Trophoblast cell (in vitro differentiated cells and primary cell): ENCODE results near the gene EFCAB7.

Experiments used
- DNase-seq, 2 donors: peaks; one replicate each; pipeline ENCODE4 v3.0.0-alpha.2; 2016
- H2AFZ ChIP-seq: 2 replicates; pipeline ENCODE4 v1.6.1; 2013; ENCODE audit warnings: low read length, moderate library complexity, mild to moderate bottlenecking; ENCODE audit not compliant: insufficient read depth, poor library complexity
- H2AK5ac ChIP-seq: 2 replicates; pipeline ENCODE4 v1.6.1; 2013; ENCODE audit warnings: mild to moderate bottlenecking, low read length
- H2BK120ac ChIP-seq: 2 replicates; pipeline ENCODE4 v1.6.1; 2013; ENCODE audit warnings: low read length, mild to moderate bottlenecking, moderate library complexity; ENCODE audit not compliant: insufficient read depth, poor library complexity
- H2BK12ac ChIP-seq: 2 replicates; pipeline ENCODE4 v1.6.1; 2013; ENCODE audit warnings: mild to moderate bottlenecking, low read length, moderate library complexity
- H2BK5ac ChIP-seq: 2 replicates; pipeline ENCODE4 v1.6.1; 2013; ENCODE audit warnings: low read length, low read depth, moderate library complexity, mild to moderate bottlenecking; ENCODE audit not compliant: poor library complexity
- H3K14ac ChIP-seq: 2 replicates; pipeline ENCODE4 v1.6.1; 2013; ENCODE audit warnings: mild to moderate bottlenecking, low read length
- H3K18ac ChIP-seq: 2 replicates; pipeline ENCODE4 v1.6.1; 2013; ENCODE audit warnings: mild to moderate bottlenecking, low read length
- H3K23ac ChIP-seq: 2 replicates; pipeline ENCODE4 v1.6.1; 2013; ENCODE audit warnings: low read length
- H3K27ac ChIP-seq: 2 replicates; pipeline ENCODE4 v1.5.1; 2013; ENCODE audit warnings: low read depth, mild to moderate bottlenecking, inconsistent platforms, low read length, moderate library complexity
- H3K27me3 ChIP-seq: 2 replicates; pipeline ENCODE4 v1.6.1; 2013; ENCODE audit warnings: inconsistent platforms, mild to moderate bottlenecking, low read length, moderate library complexity; ENCODE audit not compliant: insufficient read depth
- H3K36me3 ChIP-seq, 2 experiments: 1 replicate in 1 of 2; 2 replicates in 1 of 2; pipeline ENCODE4 v1.6.1; 2013; ENCODE audit warnings: low read length in 2 of 2, mild to moderate bottlenecking in 2 of 2, moderate library complexity in 1 of 2; ENCODE audit not compliant: insufficient read depth in 2 of 2, control insufficient read depth in 1 of 2
- H3K4ac ChIP-seq: 2 replicates; pipeline ENCODE4 v1.6.1; 2013; ENCODE audit warnings: low read depth, mild to moderate bottlenecking, low read length, moderate library complexity
- H3K4me1 ChIP-seq, 2 experiments: 1 replicate in 1 of 2; 2 replicates in 1 of 2; pipeline ENCODE4 v1.6.1; 2013; ENCODE audit warnings: low read length in 2 of 2, mild to moderate bottlenecking in 2 of 2, moderate library complexity in 1 of 2; ENCODE audit not compliant: insufficient read depth in 2 of 2, control insufficient read depth in 1 of 2
- H3K4me2 ChIP-seq: 2 replicates; pipeline ENCODE4 v1.6.1; 2013; ENCODE audit warnings: inconsistent platforms, mild to moderate bottlenecking, low read length, moderate library complexity
- H3K4me3 ChIP-seq: 2 replicates; pipeline ENCODE4 v1.5.1; 2013; ENCODE audit warnings: mild to moderate bottlenecking, low read depth, low read length, inconsistent platforms
- H3K79me1 ChIP-seq: one replicate; pipeline ENCODE4 v1.6.1; 2013; ENCODE audit warnings: low read length
- H3K79me2 ChIP-seq: 2 replicates; pipeline ENCODE4 v1.6.1; 2013; ENCODE audit warnings: low read length, mild to moderate bottlenecking; ENCODE audit not compliant: control insufficient read depth, insufficient read depth, poor library complexity
- H3K9ac ChIP-seq: 2 replicates; pipeline ENCODE4 v1.6.1; 2013; ENCODE audit warnings: mild to moderate bottlenecking, low read length
- H3K9me3 ChIP-seq: 2 replicates; pipeline ENCODE4 v1.6.1; 2013; ENCODE audit warnings: low read depth, mild to moderate bottlenecking, control low read depth, inconsistent platforms, low read length; ENCODE audit not compliant: insufficient read depth
- H4K12ac ChIP-seq: 2 replicates; pipeline ENCODE4 v1.6.1; 2013; ENCODE audit warnings: low read depth, mild to moderate bottlenecking, low read length, moderate library complexity
- H4K8ac ChIP-seq: 2 replicates; pipeline ENCODE4 v1.6.1; 2013; ENCODE audit warnings: low read depth, mild to moderate bottlenecking, low read length, moderate library complexity
- H4K91ac ChIP-seq: one replicate; pipeline ENCODE4 v1.6.1; 2013; ENCODE audit warnings: low read depth, mild to moderate bottlenecking, low read length, moderate library complexity
- WGBS: extraction: QIAGEN DNeasy Blood & Tissue Kit; methylation state at CpG from one replicate; pipeline ENCODE4 v1.1.7; 2013; ENCODE audit warnings: missing lambda C conversion rate; ENCODE audit not compliant: insufficient read length, insufficient coverage; ENCODE audit errors: extremely low coverage; 5-methylcytosine and 5-hydroxymethylcytosine counted together

EFCAB7 gene

DNA sequence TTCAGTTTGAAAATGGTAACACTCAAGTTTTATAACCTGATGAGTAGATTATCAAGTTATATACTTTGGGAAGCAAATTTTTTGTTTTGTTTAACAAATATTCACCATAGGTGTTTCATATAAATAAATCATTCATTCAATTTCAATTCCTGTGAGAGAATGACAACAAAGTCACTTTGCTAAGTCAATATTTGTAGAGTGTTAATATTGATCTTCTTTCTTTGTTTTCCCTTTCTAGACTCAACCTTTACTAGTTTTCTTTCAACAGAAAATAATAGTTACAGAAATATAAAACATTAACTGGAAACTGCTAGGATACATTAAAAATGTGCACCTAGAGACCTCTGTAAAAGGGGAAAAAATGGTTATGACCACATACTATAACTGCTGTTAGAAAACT lies 11.1 kb downstream of the EFCAB7 start:
- H3K9me3 ChIP-seq: no peaks in the 10 kb centered on the region
- no peak overlapping the region for H3K18ac ChIP-seq
- H3K14ac ChIP-seq: no peak overlapping the region
- no peak overlapping the region for H3K4me2 ChIP-seq
- no peak for DNase-seq
- no peaks in the 10 kb centered on the region for H3K27me3 ChIP-seq
- no peaks in the 10 kb centered on the region for H3K79me1 ChIP-seq
- no peak overlapping the region for H3K23ac ChIP-seq
- no peak overlapping the region for H2BK5ac ChIP-seq
- H3K79me2 ChIP-seq: no peaks in the 10 kb centered on the region
- no peak overlapping the region for H4K91ac ChIP-seq
- no peak overlapping the region for H2AK5ac ChIP-seq
- H2BK12ac ChIP-seq: no peak overlapping the region
- H3K27ac ChIP-seq: no peak overlapping the region
- no peak overlapping the region for H3K9ac ChIP-seq
- no peak overlapping the region for H3K4ac ChIP-seq
- H3K36me3 ChIP-seq: no peaks in the 10 kb centered on the region
- H3K4me3 ChIP-seq: no peak overlapping the region
- no peak overlapping the region for H2AFZ ChIP-seq
- no peak overlapping the region for H2BK120ac ChIP-seq
- no peak overlapping the region for H4K8ac ChIP-seq
- H4K12ac ChIP-seq: no peak overlapping the region
- H3K4me1 ChIP-seq: no peaks in the 10 kb centered on the region

- H3K27me3 ChIP-seq: no peaks in the 10 kb centered on the region
- H3K9ac ChIP-seq: no peak overlapping the region
- H3K18ac ChIP-seq: no peak overlapping the region
- H3K79me2 ChIP-seq: no peaks in the 10 kb centered on the region
- H3K4me2 ChIP-seq: no peak overlapping the region
- H4K12ac ChIP-seq: no peak overlapping the region
- no peak overlapping the region for H2BK12ac ChIP-seq
- H2BK120ac ChIP-seq: no peak overlapping the region
- H3K4me1 ChIP-seq: no peaks in the 10 kb centered on the region
- no peak overlapping the region for H3K4me3 ChIP-seq
- H3K14ac ChIP-seq: no peak overlapping the region
- H4K8ac ChIP-seq: no peak overlapping the region
- H4K91ac ChIP-seq: no peak overlapping the region
- H3K27ac ChIP-seq: no peak overlapping the region
- H3K79me1 ChIP-seq: no peaks in the 10 kb centered on the region
- WGBS: no CpG with 5 or more reads among the region's 2 CpGs
- no peak overlapping the region for H3K23ac ChIP-seq
- no peak overlapping the region for H2AK5ac ChIP-seq
- H3K36me3 ChIP-seq: no peaks in the 10 kb centered on the region
- no peak overlapping the region for H3K4ac ChIP-seq
- H2AFZ ChIP-seq: no peak overlapping the region
- H3K9me3 ChIP-seq: no peaks in the 10 kb centered on the region
- no peak for DNase-seq
- no peak overlapping the region for H2BK5ac ChIP-seq
These were observed 13.7 kb downstream of the EFCAB7 start for GRCh38 chr1:63537006-63537405.

DNA sequence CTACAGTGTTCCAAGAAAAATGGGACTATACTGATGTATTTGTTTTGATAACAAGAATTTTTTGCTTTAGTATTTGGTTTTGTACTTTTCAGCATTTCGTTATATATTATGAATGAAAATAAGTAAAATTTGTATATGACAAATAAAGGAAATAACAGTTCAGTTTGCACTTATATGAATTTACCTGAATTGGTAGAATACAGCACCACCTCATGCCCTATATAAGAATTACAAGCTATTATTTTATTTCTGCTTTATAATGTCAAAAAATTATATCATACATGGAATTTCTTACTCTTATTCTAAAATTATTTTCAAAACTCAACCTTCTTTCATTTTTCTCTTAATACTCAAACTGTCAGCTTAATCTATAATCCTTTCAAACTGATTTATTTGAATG lies 14.6 kb downstream of the EFCAB7 start:
- Histone ChIP-seq H3K36me3 (no peaks in the 10 kb centered on the region), H3K14ac (no peak overlapping the region), H2AK5ac (no peak overlapping the region), H3K79me2 (no peaks in the 10 kb centered on the region), H2BK120ac (no peak overlapping the region), H3K9me3 (no peaks in the 10 kb centered on the region), H3K4me2 (no peak overlapping the region), H4K12ac (no peak overlapping the region), H3K18ac (no peak overlapping the region), H4K8ac (no peak overlapping the region), H2AFZ (no peak overlapping the region), H4K91ac (no peak overlapping the region), H3K9ac (no peak overlapping the region), H3K23ac (no peak overlapping the region), H2BK5ac (no peak overlapping the region), H2BK12ac (no peak overlapping the region), H3K27me3 (no peaks in the 10 kb centered on the region), H3K4me1 (no peaks in the 10 kb centered on the region), H3K4me3 (no peak overlapping the region), H3K4ac (no peak overlapping the region), H3K79me1 (no peaks in the 10 kb centered on the region), H3K27ac (no peak overlapping the region)
- DNase-seq: peak in 1 of 2 donors; percentile 11
- no CpG with 5 or more reads among the region's 1 CpG for WGBS

- Histone ChIP-seq H2BK12ac (no peak overlapping the region), H4K12ac (no peak overlapping the region), H4K8ac (no peak overlapping the region), H2AFZ (no peak overlapping the region), H4K91ac (no peak overlapping the region), H3K23ac (no peak overlapping the region), H2AK5ac (no peak overlapping the region), H3K4me1 (no peaks in the 10 kb centered on the region), H3K9ac (no peak overlapping the region), H3K14ac (no peak overlapping the region), H3K79me1 (no peaks in the 10 kb centered on the region), H3K79me2 (no peaks in the 10 kb centered on the region), H3K27me3 (no peaks in the 10 kb centered on the region), H3K18ac (no peak overlapping the region), H3K4ac (no peak overlapping the region), H3K27ac (no peak overlapping the region), H3K9me3 (no peaks in the 10 kb centered on the region), H3K36me3 (no peaks in the 10 kb centered on the region), H2BK5ac (no peak overlapping the region), H3K4me2 (no peak overlapping the region), H3K4me3 (no peak overlapping the region), H2BK120ac (no peak overlapping the region)
- DNase-seq: no peak
These were observed 22.5 kb downstream of the EFCAB7 start for GRCh38 chr1:63545780-63546179.
